HepG2 (cell line): Measurements from ENCODE around the gene SLC38A3. TPM values are rescaled to one million over a fixed set of nuclear protein-coding genes. Genes with fewer than 3 reads are reported as not detected.

Experiments
- ATAC-seq: fragments of 200-7000 bp; cut with Tn5 transposase; 3 replicates; pipeline ENCODE4 v1.9.1; 2020; ENCODE audit warnings: mild to moderate bottlenecking, moderate library complexity
- BruUV-seq: library from RNA; stranded (reverse); fragments of 400-500 nt; replicated peaks from 2 replicates; lab custom pipeline; 2021; lab: Mats Ljungman, UMichigan
- CTCF ChIA-PET: fragments of 300-600 bp; formaldehyde crosslinking; extraction: SDS; loops from one replicate; lab custom pipeline; 2021; ENCODE audit warnings: low total read pairs, inconsistent platforms, low intra/inter-chr PET ratio; lab: Yijun Ruan, JAX
- POLR2A ChIA-PET: fragments of 350-600 bp; sonication (Branson Sonifier 250); formaldehyde crosslinking; loops from one replicate; lab custom pipeline; 2020; ENCODE audit warnings: antibody characterized with exemption, inconsistent platforms; lab: Yijun Ruan, JAX
- DNase-seq: peaks from one replicate; pipeline ENCODE4 v3.0.0-alpha.2; 2015; ENCODE audit warnings: low spot score
- FAIRE-seq: peaks from 3 replicates; lab custom pipeline; 2011; peaks lifted over from hg19 to GRCh38; lab: Jason Lieb, UNC
- H2AFZ ChIP-seq: one replicate; pipeline ENCODE4 v1.6.1; 2011; ENCODE audit warnings: low read length, inconsistent platforms
- H3K27ac ChIP-seq: fragments of 300-600 bp; 3 replicates; pipeline ENCODE4 v1.8.0; 2011; ENCODE audit warnings: mixed run types, mild to moderate bottlenecking, mixed read lengths, low read length, inconsistent platforms; ENCODE audit not compliant: insufficient read depth; ENCODE audit errors: extremely low read length
- H3K27me3 ChIP-seq, 2 experiments: fragments of 200-600 bp in 1 of 2; 2 replicates in 1 of 2; 3 replicates in 1 of 2; pipeline versions ENCODE4 v1.6.0 to v1.8.0; 2011; ENCODE audit warnings: low read length in 2 of 2, mild to moderate bottlenecking in 2 of 2, moderate library complexity in 2 of 2, inconsistent platforms in 1 of 2; ENCODE audit not compliant: insufficient read depth in 2 of 2, control insufficient read depth in 1 of 2
- H3K36me3 ChIP-seq, 2 experiments: fragments of 200-600 bp in 1 of 2; replicated peaks in 1 of 2; 2 replicates in 1 of 2; 3 replicates in 1 of 2; pipeline versions ENCODE4 v1.5.1 to v1.8.0; 2011; ENCODE audit warnings: low read length in 2 of 2, inconsistent platforms in 1 of 2; ENCODE audit not compliant: insufficient read depth in 2 of 2, control insufficient read depth in 1 of 2
- H3K4me1 ChIP-seq: 2 replicates; pipeline ENCODE4 v1.5.1; 2012; ENCODE audit warnings: low read length, inconsistent platforms; ENCODE audit not compliant: insufficient read depth
- H3K4me2 ChIP-seq: 2 replicates; pipeline ENCODE4 v1.6.0; 2011; ENCODE audit warnings: low read depth, low read length, inconsistent platforms
- H3K4me3 ChIP-seq, 3 experiments: fragments of 200-600 bp in 1 of 3; sonication (generic), shearing (Covaris generic) in 1 of 3; replicated peaks in 1 of 3; 2 replicates each; pipeline ENCODE4 v1.5.1; 2011 to 2016; ENCODE audit warnings: low read length in 3 of 3, inconsistent platforms in 2 of 3, low read depth in 2 of 3, mild to moderate bottlenecking in 2 of 3, control low read depth in 1 of 3, mixed read lengths in 1 of 3; ENCODE audit not compliant: insufficient read depth in 1 of 3
- H3K79me2 ChIP-seq: one replicate; pipeline ENCODE4 v1.6.1; 2011; ENCODE audit warnings: low read length, inconsistent platforms; ENCODE audit not compliant: insufficient read depth
- H3K9ac ChIP-seq: 2 replicates; pipeline ENCODE4 v1.6.0; 2011; ENCODE audit warnings: mild to moderate bottlenecking, low read depth, low read length, inconsistent platforms; ENCODE audit not compliant: insufficient read depth
- H3K9me3 ChIP-seq: 2 replicates; pipeline ENCODE4 v1.5.1; 2012; ENCODE audit warnings: mild to moderate bottlenecking, low read length
- H4K20me1 ChIP-seq: 2 replicates; pipeline ENCODE4 v1.6.0; 2011; ENCODE audit warnings: inconsistent platforms, mild to moderate bottlenecking, low read length, moderate library complexity; ENCODE audit not compliant: insufficient read depth
- HNRNPK ChIP-seq: fragments of 200-400 bp; formaldehyde crosslinking; IDR thresholded peaks from 2 replicates; pipeline ENCODE4 v1.6.1; 2018; ENCODE audit warnings: low read length, low read depth, moderate library complexity, mild to moderate bottlenecking; ENCODE audit not compliant: poor library complexity, severe bottlenecking
- NFE2L1 ChIP-seq: sonication (generic); formaldehyde crosslinking; IDR thresholded peaks from 2 replicates; pipeline ENCODE4 v1.4.0; 2020; ENCODE audit warnings: missing genetic modification reagents, mild to moderate bottlenecking, borderline replicate concordance
- TBP ChIP-seq: sonication (generic); formaldehyde crosslinking; IDR thresholded peaks from 2 replicates; pipeline ENCODE4 v1.5.0; 2020; ENCODE audit warnings: missing genetic modification reagents
- TMF1 ChIP-seq: sonication (generic); formaldehyde crosslinking; IDR thresholded peaks from 2 replicates; pipeline ENCODE4 v1.8.1; 2022; ENCODE audit warnings: low read depth, missing genetic modification reagents
- ZBTB7B ChIP-seq: sonication (generic); formaldehyde crosslinking; IDR thresholded peaks from 2 replicates; pipeline ENCODE4 v1.4.0; 2020; ENCODE audit warnings: missing genetic modification reagents
- ZFP41 ChIP-seq: sonication (generic); formaldehyde crosslinking; IDR thresholded peaks from 2 replicates; pipeline ENCODE4 v1.4.0; 2020; ENCODE audit warnings: mild to moderate bottlenecking, missing genetic modification reagents, borderline replicate concordance
- ZIK1 ChIP-seq: sonication (generic); formaldehyde crosslinking; IDR thresholded peaks from 2 replicates; pipeline ENCODE4 v1.5.0; 2020; ENCODE audit warnings: mild to moderate bottlenecking, low read depth, missing genetic modification reagents, borderline replicate concordance
- ZNF232 ChIP-seq: sonication (generic); formaldehyde crosslinking; IDR thresholded peaks from 2 replicates; pipeline ENCODE4 v1.4.0; 2020; ENCODE audit warnings: missing genetic modification reagents, borderline replicate concordance
- ZNF333 ChIP-seq: sonication (generic); formaldehyde crosslinking; IDR thresholded peaks from 2 replicates; pipeline ENCODE4 v1.4.0; 2020; ENCODE audit warnings: mild to moderate bottlenecking, missing genetic modification reagents, borderline replicate concordance
- ZNF607 ChIP-seq: sonication (generic); formaldehyde crosslinking; IDR thresholded peaks from 2 replicates; pipeline ENCODE4 v1.5.1; 2020; ENCODE audit warnings: missing genetic modification reagents, mild to moderate bottlenecking, borderline replicate concordance
- ZNF772 ChIP-seq: sonication (generic); formaldehyde crosslinking; IDR thresholded peaks from 2 replicates; pipeline ENCODE4 v1.5.0; 2020; ENCODE audit warnings: mild to moderate bottlenecking, missing genetic modification reagents
- ZNF781 ChIP-seq: sonication (generic); formaldehyde crosslinking; IDR thresholded peaks from 2 replicates; pipeline ENCODE4 v1.5.1; 2020; ENCODE audit warnings: borderline replicate concordance, mild to moderate bottlenecking, missing genetic modification reagents; ENCODE audit errors: not compliant biosample characterization
- ZNF788 ChIP-seq: sonication (generic); formaldehyde crosslinking; IDR thresholded peaks from 2 replicates; pipeline ENCODE4 v1.5.0; 2020; ENCODE audit warnings: mild to moderate bottlenecking, missing genetic modification reagents, borderline replicate concordance
- ZNF883 ChIP-seq: sonication (generic); formaldehyde crosslinking; IDR thresholded peaks from 2 replicates; pipeline ENCODE4 v1.5.1; 2020; ENCODE audit warnings: mild to moderate bottlenecking, missing genetic modification reagents; ENCODE audit errors: not compliant biosample characterization
- WGBS: methylation state at CpG from one replicate; pipeline ENCODE4 v1.1.6; 2017; ENCODE audit warnings: low lambda C conversion rate; 5-methylcytosine and 5-hydroxymethylcytosine counted together
- in situ Hi-C: cut with HindIII; loops from 2 replicates; pipeline ENCODE4 v1.10.0; 2017; ENCODE audit warnings: low pct_unique_long_range_greater_than_20kb; ENCODE audit not compliant: extremely low pct_ligation_motif_present
- intact Hi-C: fragments of 100-400 bp; cut with micrococcal nuclease; formaldehyde crosslinking; loops from one replicate; pipeline ENCODE4 v1.10.0; 2022; ENCODE audit not compliant: unreplicated experiment
- polyA plus RNA-seq, 8 experiments: library from polyadenylated mRNA; depleted of rRNA in 3 of 8; stranded (reverse) in 7 of 8; unstranded in 1 of 8; fragments of >200 nt; fragmentation: Illumina TruSeq in 4 of 8; extraction: Trizol in 4 of 8; gene quantifications; 2 replicates each; pipeline versions ENCODE4 v1.2.1 to v1.2.3, GENCODE V29; 2011 to 2016; ENCODE audit warnings: low read depth in 4 of 8, missing spikeins in 1 of 8, mixed read lengths in 1 of 8; ENCODE audit not compliant: insufficient read depth in 1 of 8
- total RNA-seq, 5 experiments: library from RNA; depleted of rRNA; stranded (reverse); fragments of >200 nt; fragmentation: Illumina TruSeq; extraction: Trizol; gene quantifications; 2 replicates each; pipeline ENCODE4 v1.2.3, GENCODE V29; 2016; ENCODE audit warnings: low read depth in 1 of 5
- TF ChIP-seq, protein P1 (sequence below): sonication (generic); formaldehyde crosslinking; IDR thresholded peaks from 2 replicates; pipeline ENCODE4 v1.9.0; 2021; ENCODE audit warnings: missing genetic modification reagents, mild to moderate bottlenecking, borderline replicate concordance
- TF ChIP-seq, protein P2 (sequence below): sonication (generic); formaldehyde crosslinking; IDR thresholded peaks from 2 replicates; pipeline ENCODE4 v1.4.0; 2020; ENCODE audit warnings: mild to moderate bottlenecking, low read depth, missing genetic modification reagents
- TF ChIP-seq, protein P3 (sequence below): sonication (generic); formaldehyde crosslinking; IDR thresholded peaks from 2 replicates; pipeline ENCODE4 v1.5.0; 2020; ENCODE audit warnings: mild to moderate bottlenecking, missing genetic modification reagents

The SLC38A3 gene
- total and polyA plus RNA-seq, 2 of the 13 experiments (the other 11 are each of a cell fraction or from before 2014, with no cell fraction given): 29.8 to 164 TPM

DNA sequence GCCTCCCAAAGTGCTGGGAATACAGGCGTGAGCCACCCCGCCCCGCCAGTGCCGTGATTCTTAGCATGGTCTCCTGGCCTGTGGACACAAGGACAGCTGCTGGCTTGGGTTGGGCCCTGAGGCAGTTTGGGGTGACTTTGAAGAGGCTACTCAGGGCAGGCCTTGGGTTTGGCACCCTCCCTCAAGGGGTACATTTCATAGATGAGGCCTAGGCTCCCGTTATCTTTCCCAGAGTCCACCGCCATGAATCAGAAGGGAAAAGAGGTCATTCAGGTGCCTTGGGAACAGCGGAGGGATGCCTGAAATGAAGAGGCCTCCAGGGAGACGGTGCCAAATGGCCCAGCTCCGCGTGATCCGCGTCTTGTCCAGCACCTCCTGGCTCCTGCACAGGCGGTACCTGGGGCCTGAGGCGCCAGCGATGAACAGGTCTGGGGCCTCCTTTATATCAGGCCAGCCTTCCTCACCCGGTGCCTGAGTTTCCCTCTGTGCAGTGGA lies 40.2 kb downstream of the SLC38A3 start (continued):
- TF ChIP-seq ZNF883 (CRISPR knock-in tag) (no peak), ZNF333 (no peak), ZNF781 (CRISPR knock-in tag) (no peak), HNRNPK (no peak)

DNA sequence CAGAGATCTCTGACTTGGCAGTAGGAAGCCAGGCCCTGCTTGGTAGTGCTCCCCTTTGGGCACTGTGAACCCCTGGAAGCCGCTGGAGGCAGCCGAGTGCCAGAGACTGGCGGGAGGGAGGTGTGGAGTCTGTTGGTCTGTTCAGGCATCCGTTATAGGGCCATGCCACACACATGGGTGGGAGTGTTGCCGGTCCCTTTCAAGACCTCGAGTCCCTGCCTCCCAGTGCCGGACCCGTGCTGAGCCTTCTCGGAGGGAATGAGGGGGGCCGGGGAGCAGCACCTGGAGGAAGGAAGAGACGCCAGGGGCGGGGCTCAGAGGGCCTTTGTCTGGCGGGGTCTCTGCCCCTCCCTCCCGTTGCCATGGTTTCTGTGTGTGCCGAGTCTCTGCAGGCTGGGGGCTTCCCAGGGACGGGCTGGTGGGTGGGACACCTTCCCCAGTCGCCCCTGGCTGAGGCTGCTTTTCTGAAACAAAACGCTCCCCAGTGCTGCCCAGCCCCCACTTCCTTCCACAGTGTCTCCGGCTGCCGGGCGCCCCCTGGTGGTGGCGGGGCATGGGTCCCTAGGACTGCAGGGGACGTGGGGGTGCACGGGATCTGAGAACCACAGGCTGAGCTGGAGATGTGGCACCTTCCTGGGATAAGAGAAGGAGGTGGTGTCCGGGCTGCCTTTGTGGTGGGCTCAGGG lies 40.9 kb downstream of the SLC38A3 start:
- Histone ChIP-seq H4K20me1 (no peaks in the 10 kb centered on the region), H3K79me2 (peaks cover 28% of the 10 kb centered on the region), H2AFZ (no peak overlapping the region), H3K4me2 (peak overlapping the region; percentile 71), H3K27ac (peak overlapping the region; percentile 43), H3K9me3 (no peaks in the 10 kb centered on the region), H3K9ac (peak overlapping the region; percentile 53), H3K4me3 (peak overlapping the region; percentile 18 to 67 (median 51); a peak in 5 of 6 replicates), H3K4me1 (peaks cover 20% of the 10 kb centered on the region), H3K27me3 (no peaks in the 10 kb centered on the region), H3K36me3 (peaks cover 0 to 7% of the 10 kb centered on the region in 2 experiments; a peak in 1 of 5 replicates)
- ATAC-seq (peak; percentile 91), FAIRE-seq (peak; percentile 23), DNase-seq (no peak)
- intact Hi-C loops (loop anchor here (1.0 kb wide), 1 partner anchor 19 kb away; no protein-coding TSS in a partner anchor), in situ Hi-C loops (no loop called here)
- 19% methylated on average over 5 of the region's 25 CpGs for WGBS
- ChIA-PET CTCF (interaction anchor here (1.3 to 2.5 kb wide), 5 partner anchors 11 to 54 kb away, joined by 4 to 29 read pairs (median 7); no protein-coding TSS in a partner anchor), POLR2A (interaction anchor here (0.8 to 1.6 kb wide), 6 partner anchors 10 to 82 kb away, joined by 3 to 14 read pairs (median 4); partner anchors contain the start of genes GNAI2, IFRD2 and TUSC2)
- BruUV-seq: no TSS peak
- TF ChIP-seq, protein P1, sequence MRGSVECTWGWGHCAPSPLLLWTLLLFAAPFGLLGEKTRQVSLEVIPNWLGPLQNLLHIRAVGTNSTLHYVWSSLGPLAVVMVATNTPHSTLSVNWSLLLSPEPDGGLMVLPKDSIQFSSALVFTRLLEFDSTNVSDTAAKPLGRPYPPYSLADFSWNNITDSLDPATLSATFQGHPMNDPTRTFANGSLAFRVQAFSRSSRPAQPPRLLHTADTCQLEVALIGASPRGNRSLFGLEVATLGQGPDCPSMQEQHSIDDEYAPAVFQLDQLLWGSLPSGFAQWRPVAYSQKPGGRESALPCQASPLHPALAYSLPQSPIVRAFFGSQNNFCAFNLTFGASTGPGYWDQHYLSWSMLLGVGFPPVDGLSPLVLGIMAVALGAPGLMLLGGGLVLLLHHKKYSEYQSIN: no peak
- no peak for TF ChIP-seq ZIK1
- TF ChIP-seq ZNF333: 0 out of 2 replicates have a peak, but pooled peaks have one; percentile 75
- no peak for TF ChIP-seq NFE2L1 (CRISPR knock-in tag)
- no peak for TF ChIP-seq TMF1 (CRISPR knock-in tag)
- peak; percentile 70; the same call in 1 of the 2 replicates for TF ChIP-seq ZNF788 (CRISPR knock-in tag)
- TF ChIP-seq TBP (CRISPR knock-in tag): no peak
- 0 out of 2 replicates have a peak, but pooled peaks have one; percentile 38 for TF ChIP-seq ZNF607 (CRISPR knock-in tag)
- TF ChIP-seq, protein P2, sequence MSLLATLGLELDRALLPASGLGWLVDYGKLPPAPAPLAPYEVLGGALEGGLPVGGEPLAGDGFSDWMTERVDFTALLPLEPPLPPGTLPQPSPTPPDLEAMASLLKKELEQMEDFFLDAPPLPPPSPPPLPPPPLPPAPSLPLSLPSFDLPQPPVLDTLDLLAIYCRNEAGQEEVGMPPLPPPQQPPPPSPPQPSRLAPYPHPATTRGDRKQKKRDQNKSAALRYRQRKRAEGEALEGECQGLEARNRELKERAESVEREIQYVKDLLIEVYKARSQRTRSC (CRISPR knock-in tag): no peak
- TF ChIP-seq, protein P3, sequence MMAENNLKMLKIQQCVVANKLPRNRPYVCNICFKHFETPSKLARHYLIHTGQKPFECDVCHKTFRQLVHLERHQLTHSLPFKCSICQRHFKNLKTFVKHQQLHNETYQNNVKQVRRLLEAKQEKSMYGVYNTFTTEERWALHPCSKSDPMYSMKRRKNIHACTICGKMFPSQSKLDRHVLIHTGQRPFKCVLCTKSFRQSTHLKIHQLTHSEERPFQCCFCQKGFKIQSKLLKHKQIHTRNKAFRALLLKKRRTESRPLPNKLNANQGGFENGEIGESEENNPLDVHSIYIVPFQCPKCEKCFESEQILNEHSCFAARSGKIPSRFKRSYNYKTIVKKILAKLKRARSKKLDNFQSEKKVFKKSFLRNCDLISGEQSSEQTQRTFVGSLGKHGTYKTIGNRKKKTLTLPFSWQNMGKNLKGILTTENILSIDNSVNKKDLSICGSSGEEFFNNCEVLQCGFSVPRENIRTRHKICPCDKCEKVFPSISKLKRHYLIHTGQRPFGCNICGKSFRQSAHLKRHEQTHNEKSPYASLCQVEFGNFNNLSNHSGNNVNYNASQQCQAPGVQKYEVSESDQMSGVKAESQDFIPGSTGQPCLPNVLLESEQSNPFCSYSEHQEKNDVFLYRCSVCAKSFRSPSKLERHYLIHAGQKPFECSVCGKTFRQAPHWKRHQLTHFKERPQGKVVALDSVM (CRISPR knock-in tag): 0 out of 2 replicates have a peak, but pooled peaks have one; percentile 23
- no peak for TF ChIP-seq ZBTB7B (CRISPR knock-in tag)
- TF ChIP-seq ZNF772 (CRISPR knock-in tag): no peak
- TF ChIP-seq ZNF232: no peak
- no peak for TF ChIP-seq ZFP41 (CRISPR knock-in tag)
